ENCODE data around the gene ZNF224.

DNA sequence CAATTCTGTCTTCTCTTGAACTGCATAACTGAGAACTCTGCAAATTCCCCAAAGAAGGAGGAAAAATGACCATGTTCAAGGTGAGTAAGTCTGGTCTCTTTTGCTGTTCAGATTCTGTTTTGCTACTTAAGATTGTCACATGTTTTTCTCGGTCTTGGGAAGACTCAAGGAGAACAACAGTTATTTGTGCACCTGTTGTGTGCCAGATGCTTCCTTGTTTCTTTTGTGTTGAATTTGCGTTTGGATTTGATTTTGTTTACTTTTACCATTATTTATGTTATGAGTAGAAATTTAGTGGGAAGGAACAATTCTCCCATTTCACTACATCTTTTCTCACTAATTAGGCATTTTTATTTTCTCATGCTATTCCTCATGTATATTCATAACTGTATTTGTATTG lies 17.8 kb upstream of the ZNF224 start:
- TF ChIP-seq, protein P1, sequence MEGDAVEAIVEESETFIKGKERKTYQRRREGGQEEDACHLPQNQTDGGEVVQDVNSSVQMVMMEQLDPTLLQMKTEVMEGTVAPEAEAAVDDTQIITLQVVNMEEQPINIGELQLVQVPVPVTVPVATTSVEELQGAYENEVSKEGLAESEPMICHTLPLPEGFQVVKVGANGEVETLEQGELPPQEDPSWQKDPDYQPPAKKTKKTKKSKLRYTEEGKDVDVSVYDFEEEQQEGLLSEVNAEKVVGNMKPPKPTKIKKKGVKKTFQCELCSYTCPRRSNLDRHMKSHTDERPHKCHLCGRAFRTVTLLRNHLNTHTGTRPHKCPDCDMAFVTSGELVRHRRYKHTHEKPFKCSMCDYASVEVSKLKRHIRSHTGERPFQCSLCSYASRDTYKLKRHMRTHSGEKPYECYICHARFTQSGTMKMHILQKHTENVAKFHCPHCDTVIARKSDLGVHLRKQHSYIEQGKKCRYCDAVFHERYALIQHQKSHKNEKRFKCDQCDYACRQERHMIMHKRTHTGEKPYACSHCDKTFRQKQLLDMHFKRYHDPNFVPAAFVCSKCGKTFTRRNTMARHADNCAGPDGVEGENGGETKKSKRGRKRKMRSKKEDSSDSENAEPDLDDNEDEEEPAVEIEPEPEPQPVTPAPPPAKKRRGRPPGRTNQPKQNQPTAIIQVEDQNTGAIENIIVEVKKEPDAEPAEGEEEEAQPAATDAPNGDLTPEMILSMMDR (IDR thresholded peaks at IDR 0.05), result no peak
- no peak for TF ChIP-seq POLR2AphosphoS5 (IDR thresholded peaks at IDR 0.05)
